ENCODE measurements around the gene SEMA6D. TPM values are rescaled to one million over a fixed set of nuclear protein-coding genes. Genes with fewer than 3 reads are reported as not detected.

SEMA6D gene
- total RNA-seq, 1 donor from 2014 or later = 8.0 TPM

GRCh38 chr15:47796339-47796738 lies 79.0 kb downstream of the SEMA6D start:
- TF ChIP-seq CTCF (IDR thresholded peaks at IDR 0.05) = no peak
- DNase-seq (no peak), ATAC-seq (no peak)
- H3K4me1 ChIP-seq = no peaks in the 10 kb centered on the region
- H3K27me3 ChIP-seq = no peaks in the 10 kb centered on the region
- no peak overlapping the region for H3K4me3 ChIP-seq
- intact Hi-C loops (cut with DNase I) = no loop called here
- H3K36me3 ChIP-seq = no peaks in the 10 kb centered on the region
- H3K9me3 ChIP-seq = no peaks in the 10 kb centered on the region
- no peak overlapping the region for H3K27ac ChIP-seq

- intact Hi-C loops (cut with DNase I) = no loop called here
- no peak for TF ChIP-seq CTCF (IDR thresholded peaks at IDR 0.05)
These were observed 79.5 kb downstream of the SEMA6D start for GRCh38 chr15:47796830-47797229.

GRCh38 chr15:47801522-47801921 lies 84.2 kb downstream of the SEMA6D start:
- Histone ChIP-seq H3K27ac (no peak overlapping the region), H3K36me3 (no peaks in the 10 kb centered on the region), H3K27me3 (no peaks in the 10 kb centered on the region), H3K4me1 (no peaks in the 10 kb centered on the region), H3K9me3 (no peaks in the 10 kb centered on the region), H3K4me3 (no peak overlapping the region)
- TF ChIP-seq CTCF (IDR thresholded peaks at IDR 0.05) = no peak
- ATAC-seq (no peak), DNase-seq (no peak)
- intact Hi-C loops (cut with DNase I) = no loop called here

More at GRCh38 chr15:47796830-47797229, 79.5 kb downstream of the SEMA6D start:
- DNase-seq (no peak), ATAC-seq (no peak)
- Histone ChIP-seq H3K36me3 (no peaks in the 10 kb centered on the region), H3K4me1 (no peaks in the 10 kb centered on the region), H3K27me3 (no peaks in the 10 kb centered on the region), H3K27ac (no peak overlapping the region), H3K4me3 (no peak overlapping the region), H3K9me3 (no peaks in the 10 kb centered on the region)

- intact Hi-C loops (cut with DNase I) = no loop called here
- no peaks in the 10 kb centered on the region for H3K4me1 ChIP-seq
- no peak for TF ChIP-seq CTCF (IDR thresholded peaks at IDR 0.05)
- no peak for ATAC-seq
- H3K27ac ChIP-seq = no peak overlapping the region
- H3K36me3 ChIP-seq = no peaks in the 10 kb centered on the region
- DNase-seq = no peak
- no peaks in the 10 kb centered on the region for H3K9me3 ChIP-seq
- H3K27me3 ChIP-seq = no peaks in the 10 kb centered on the region
- no peak overlapping the region for H3K4me3 ChIP-seq
These were observed 84.9 kb downstream of the SEMA6D start for GRCh38 chr15:47802216-47802615.

- Histone ChIP-seq H3K4me3 (no peak overlapping the region), H3K36me3 (no peaks in the 10 kb centered on the region), H3K27ac (no peak overlapping the region), H3K4me1 (no peaks in the 10 kb centered on the region), H3K27me3 (no peaks in the 10 kb centered on the region), H3K9me3 (no peaks in the 10 kb centered on the region)
- intact Hi-C loops (cut with DNase I) = no loop called here
- DNase-seq (no peak), ATAC-seq (no peak)
- TF ChIP-seq CTCF (IDR thresholded peaks at IDR 0.05) = no peak
These were observed 86.5 kb downstream of the SEMA6D start for GRCh38 chr15:47803767-47804166.

GRCh38 chr15:47804733-47805132 lies 87.4 kb downstream of the SEMA6D start:
- H3K27ac ChIP-seq = no peak overlapping the region
- H3K4me1 ChIP-seq = no peaks in the 10 kb centered on the region
- H3K27me3 ChIP-seq = no peaks in the 10 kb centered on the region
- no peak for DNase-seq
- no peaks in the 10 kb centered on the region for H3K9me3 ChIP-seq
- TF ChIP-seq CTCF (IDR thresholded peaks at IDR 0.05) = no peak
- ATAC-seq = no peak
- H3K4me3 ChIP-seq = no peak overlapping the region
- no peaks in the 10 kb centered on the region for H3K36me3 ChIP-seq
- intact Hi-C loops (cut with DNase I) = no loop called here

All from upper lobe of right lung (tissue), 1 donor.